ENCODE measurements around the gene KRTAP5-7. TPM values are rescaled to one million over a fixed set of nuclear protein-coding genes. Genes with fewer than 3 reads are reported as not detected.

The KRTAP5-7 gene
- total RNA-seq, 1 donor from 2014 or later, result not detected

GRCh38 chr11:71543866-71544265 is 16.8 kb downstream of the KRTAP5-7 start:
- no peaks in the 10 kb centered on the region for H3K27me3 Mint-ChIP-seq (ENCODE audit: low read depth)
- DNase-seq (ENCODE audit: low read depth, low spot score), result no peak
- peaks cover 2% of the 10 kb centered on the region for H3K36me3 Mint-ChIP-seq (ENCODE audit: low read depth)
- no peak for TF ChIP-seq CTCF (conservative IDR thresholded peaks at IDR 0.05)
- H3K4me1 Mint-ChIP-seq, result no peaks in the 10 kb centered on the region
- no peak overlapping the region for H3K27ac Mint-ChIP-seq (ENCODE audit: unreplicated experiment)
- H3K9me3 Mint-ChIP-seq, result peaks cover 6% of the 10 kb centered on the region
- H3K4me3 Mint-ChIP-seq, result no peak overlapping the region

DNA sequence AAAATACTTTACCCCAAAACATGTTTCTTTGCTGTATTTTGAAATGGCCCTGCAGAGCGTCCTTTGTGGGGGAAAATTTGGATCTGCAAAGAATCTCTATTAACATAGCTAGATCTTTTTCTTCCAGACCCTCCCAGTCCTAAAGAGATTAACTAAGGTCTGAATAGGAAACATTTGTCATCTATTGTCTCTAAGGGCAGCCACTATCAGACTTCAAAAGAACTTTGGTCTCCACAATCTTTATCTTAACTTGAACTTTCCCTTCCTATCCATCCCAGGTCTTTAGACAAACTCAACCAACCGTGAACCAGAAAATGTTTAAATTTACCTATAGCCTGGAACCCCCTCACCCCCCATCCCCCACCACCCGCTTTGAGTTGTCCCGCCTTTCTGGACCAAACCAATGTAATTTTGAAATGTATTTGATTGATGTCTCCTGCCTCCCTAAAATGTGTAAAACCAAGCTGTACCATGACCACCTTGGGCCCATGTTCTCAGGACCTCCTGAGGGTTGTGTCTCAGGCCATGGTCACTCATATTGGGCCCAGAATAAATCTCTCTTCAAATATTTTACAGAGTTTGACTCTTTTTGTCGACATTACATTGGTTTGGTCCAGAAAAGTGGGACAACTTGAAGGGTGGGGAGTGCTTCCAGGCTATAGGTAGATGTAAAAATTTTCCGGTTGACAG is 17.6 kb downstream of the KRTAP5-7 start:
- DNase-seq (ENCODE audit: low read depth, low spot score), result no peak
- Mint-ChIP-seq H3K36me3 (ENCODE audit: low read depth) (peaks cover 2% of the 10 kb centered on the region), H3K4me1 (no peaks in the 10 kb centered on the region), H3K4me3 (no peak overlapping the region), H3K9me3 (peaks cover 6% of the 10 kb centered on the region), H3K27ac (ENCODE audit: unreplicated experiment) (no peak overlapping the region), H3K27me3 (ENCODE audit: low read depth) (no peaks in the 10 kb centered on the region)
- TF ChIP-seq CTCF (conservative IDR thresholded peaks at IDR 0.05), result no peak

- no peak overlapping the region for H3K4me3 Mint-ChIP-seq
- no peaks in the 10 kb centered on the region for H3K27me3 Mint-ChIP-seq (ENCODE audit: low read depth)
- DNase-seq (ENCODE audit: low read depth, low spot score), result no peak
- TF ChIP-seq CTCF (conservative IDR thresholded peaks at IDR 0.05), result no peak
- H3K9me3 Mint-ChIP-seq, result peaks cover 6% of the 10 kb centered on the region
- peaks cover 2% of the 10 kb centered on the region for H3K36me3 Mint-ChIP-seq (ENCODE audit: low read depth)
- no peak overlapping the region for H3K27ac Mint-ChIP-seq (ENCODE audit: unreplicated experiment)
- H3K4me1 Mint-ChIP-seq, result no peaks in the 10 kb centered on the region
Measured at GRCh38 chr11:71545405-71545966, 18.4 kb downstream of the KRTAP5-7 start.

GRCh38 chr11:71548120-71548519 is 21.1 kb downstream of the KRTAP5-7 start, which contains the start of gene KRTAP5-9:
Gene KRTAP5-9 (plus strand): TSS chr11:71548420. CDS start chr11:71548658, 238 bp downstream.
- H3K36me3 Mint-ChIP-seq (ENCODE audit: low read depth), result peaks cover 2% of the 10 kb centered on the region
- H3K4me1 Mint-ChIP-seq, result no peaks in the 10 kb centered on the region

DNA sequence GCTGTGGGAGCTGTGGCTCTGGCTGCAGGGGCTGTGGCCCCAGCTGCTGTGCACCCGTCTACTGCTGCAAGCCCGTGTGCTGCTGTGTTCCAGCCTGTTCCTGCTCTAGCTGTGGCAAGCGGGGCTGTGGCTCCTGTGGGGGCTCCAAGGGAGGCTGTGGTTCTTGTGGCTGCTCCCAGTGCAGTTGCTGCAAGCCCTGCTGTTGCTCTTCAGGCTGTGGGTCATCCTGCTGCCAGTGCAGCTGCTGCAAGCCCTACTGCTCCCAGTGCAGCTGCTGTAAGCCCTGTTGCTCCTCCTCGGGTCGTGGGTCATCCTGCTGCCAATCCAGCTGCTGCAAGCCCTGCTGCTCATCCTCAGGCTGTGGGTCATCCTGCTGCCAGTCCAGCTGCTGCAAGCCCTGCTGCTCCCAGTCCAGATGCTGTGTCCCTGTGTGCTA is 21.7 kb downstream of the KRTAP5-7 start:
- no peak for TF ChIP-seq CTCF (conservative IDR thresholded peaks at IDR 0.05)
- no peaks in the 10 kb centered on the region for H3K27me3 Mint-ChIP-seq (ENCODE audit: low read depth)
- H3K4me1 Mint-ChIP-seq, result no peaks in the 10 kb centered on the region
- no peak for DNase-seq (ENCODE audit: low read depth, low spot score)
- no peak overlapping the region for H3K4me3 Mint-ChIP-seq
- peaks cover 6% of the 10 kb centered on the region for H3K9me3 Mint-ChIP-seq
- H3K27ac Mint-ChIP-seq (ENCODE audit: unreplicated experiment), result no peak overlapping the region
- no peaks in the 10 kb centered on the region for H3K36me3 Mint-ChIP-seq (ENCODE audit: low read depth)

More at GRCh38 chr11:71548120-71548519, 21.1 kb downstream of the KRTAP5-7 start, which contains the start of gene KRTAP5-9:
- no peak for DNase-seq (ENCODE audit: low read depth, low spot score)
- H3K4me3 Mint-ChIP-seq, result no peak within 1 kb of the TSS
- H3K9me3 Mint-ChIP-seq, result peaks cover 6% of the 10 kb centered on the region
- H3K27me3 Mint-ChIP-seq (ENCODE audit: low read depth), result no peaks in the 10 kb centered on the region
- no peak within 1 kb of the TSS for H3K27ac Mint-ChIP-seq (ENCODE audit: unreplicated experiment)
- TF ChIP-seq CTCF (conservative IDR thresholded peaks at IDR 0.05), result no peak

All from neural crest cell (in vitro differentiated cells).